Measurements from ENCODE around the gene ITGA3. TPM values are rescaled to one million over a fixed set of nuclear protein-coding genes. Genes with fewer than 3 reads are reported as not detected.

Gene ITGA3
- total and polyA plus RNA-seq, 12 donors, result 12.5 to 44.2 (median 23.1) TPM

DNA sequence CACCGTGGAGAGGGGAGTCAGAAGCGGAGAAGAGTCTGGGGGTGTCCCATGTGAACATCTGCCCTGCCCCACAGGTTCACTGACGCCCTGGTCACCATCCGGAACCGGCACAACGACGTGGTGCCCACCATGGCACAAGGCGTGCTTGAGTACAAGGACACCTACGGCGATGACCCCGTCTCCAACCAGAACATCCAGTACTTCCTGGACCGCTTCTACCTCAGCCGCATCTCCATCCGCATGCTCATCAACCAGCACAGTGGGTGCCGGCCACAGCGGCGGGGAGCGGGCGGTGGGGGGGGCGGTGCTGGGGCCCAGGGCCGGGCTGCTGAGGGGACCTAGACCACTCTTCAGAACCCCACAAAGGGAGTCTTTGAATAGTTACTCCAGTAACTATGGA lies 49.9 kb downstream of the ITGA3 start:
- H3K36me3 ChIP-seq, result peaks cover 0 to 90% (median 33%) of the 10 kb centered on the region in 9 donors
- H3K9me3 ChIP-seq, result no peaks in the 10 kb centered on the region
- no peaks in the 10 kb centered on the region for H3K27me3 ChIP-seq
- DNase-seq, result no peak
- ATAC-seq, result no peak
- no peak for TF ChIP-seq CTCF (IDR thresholded peaks at IDR 0.05)
- peaks cover 8 to 47% (median 22%) of the 10 kb centered on the region in 9 donors for H3K4me1 ChIP-seq
- 93 to 94% methylated on average over 21 of the region's 21 CpGs for WGBS, 2 donors
- no peak overlapping the region for H3K4me3 ChIP-seq
- intact Hi-C loops (cut with DNase I), result no loop called here
- peak overlapping the region in 1 of 10 donors; percentile 16 for H3K27ac ChIP-seq

GRCh38 chr17:50106393-50107131 lies 50.7 kb downstream of the ITGA3 start:
- intact Hi-C loops (cut with DNase I), result no loop called here
- no peak for DNase-seq

GRCh38 chr17:50107790-50108414 lies 52.0 kb downstream of the ITGA3 start:
- Histone ChIP-seq H3K4me3 (no peak overlapping the region), H3K36me3 (peaks cover 0 to 77% (median 32%) of the 10 kb centered on the region in 9 donors), H3K9me3 (no peaks in the 10 kb centered on the region), H3K27me3 (no peaks in the 10 kb centered on the region), H3K27ac (peak overlapping the region in 9 of 10 donors; percentile 8 to 98 (median 67)), H3K4me1 (peaks cover 18 to 48% (median 36%) of the 10 kb centered on the region in 9 donors)
- DNase-seq, result no peak
- WGBS, 2 donors, result 82 to 85% methylated on average over 10 of the region's 10 CpGs
- intact Hi-C loops (cut with DNase I), result no loop called here
- no peak for TF ChIP-seq CTCF (IDR thresholded peaks at IDR 0.05)
- no peak for ATAC-seq

More at GRCh38 chr17:50106393-50107131, 50.7 kb downstream of the ITGA3 start:
- no peak for ATAC-seq
- WGBS, 2 donors, result 69 to 73% methylated on average over 13 of the region's 13 CpGs
- H3K27ac ChIP-seq, result peak overlapping the region in 1 of 10 donors; percentile 21
- no peaks in the 10 kb centered on the region for H3K27me3 ChIP-seq
- no peak for TF ChIP-seq CTCF (IDR thresholded peaks at IDR 0.05)
- H3K4me3 ChIP-seq, result no peak overlapping the region
- peaks cover 9 to 48% (median 29%) of the 10 kb centered on the region in 9 donors for H3K4me1 ChIP-seq
- H3K36me3 ChIP-seq, result peaks cover 0 to 82% (median 32%) of the 10 kb centered on the region in 9 donors
- H3K9me3 ChIP-seq, result no peaks in the 10 kb centered on the region

GRCh38 chr17:50108556-50108955 lies 52.6 kb downstream of the ITGA3 start:
- Histone ChIP-seq H3K9me3 (no peaks in the 10 kb centered on the region), H3K4me1 (peaks cover 18 to 48% (median 36%) of the 10 kb centered on the region in 9 donors), H3K4me3 (no peak overlapping the region), H3K27me3 (no peaks in the 10 kb centered on the region), H3K36me3 (peaks cover 0 to 70% (median 32%) of the 10 kb centered on the region in 9 donors), H3K27ac (peak overlapping the region in 9 of 10 donors; percentile 8 to 98 (median 67))
- ATAC-seq (no peak), DNase-seq (no peak)
- no peak for TF ChIP-seq CTCF (IDR thresholded peaks at IDR 0.05)
- intact Hi-C loops (cut with DNase I), result no loop called here
- WGBS, 2 donors, result 69 to 75% methylated on average over 9 of the region's 9 CpGs

Data from heart right ventricle (tissue), 16 donors.